ENCODE data around the gene TOPAZ1. TPM values are rescaled to one million over a fixed set of nuclear protein-coding genes. Genes with fewer than 3 reads are reported as not detected.

Gene TOPAZ1
- total and polyA plus RNA-seq, 2 of the 4 experiments (the other 2 are of a cell fraction) = not detected

- CTCF ChIA-PET = no interaction called here
- no peak overlapping the region for H3K23ac ChIP-seq (ENCODE audit: low read depth, low read length)
- H2BK5ac ChIP-seq (ENCODE audit: low read depth, low read length, poor library complexity, severe bottlenecking) = no peak overlapping the region
- in situ Hi-C loops (cut with MboI; ENCODE audit: low sequenced_read_pairs) (no loop called here), dilution Hi-C loops (cut with HindIII; ENCODE audit: low sequenced_read_pairs, unreplicated experiment) (no loop called here), intact Hi-C loops (cut with micrococcal nuclease) (no loop called here)
- TF ChIP-seq ELK1 (IDR thresholded peaks at IDR 0.05; ENCODE audit: borderline replicate concordance, low read depth, low read length) = no peak
- TF ChIP-seq RAD21 (IDR thresholded peaks at IDR 0.05; ENCODE audit: low read length) = no peak
- TF ChIP-seq MXI1 (IDR thresholded peaks at IDR 0.05; ENCODE audit: borderline replicate concordance, low read depth, low read length) = no peak
- no peak for TF ChIP-seq CHD1 (IDR thresholded peaks at IDR 0.05; ENCODE audit: low read depth, low read length)
- no CpG with 5 or more reads among the region's 1 CpG for WGBS, 2 experiments (ENCODE audit: extremely low coverage in 2 of 2, insufficient read length in 1 of 2)
- no peak overlapping the region for H3K14ac ChIP-seq (replicated peaks; ENCODE audit: low read depth, low read length)
- no peak overlapping the region for H2AFZ ChIP-seq (replicated peaks; ENCODE audit: low read length, poor library complexity)
- no peaks in the 10 kb centered on the region for H3K9me1 ChIP-seq (ENCODE audit: insufficient read depth, low read length)
- H2AK5ac ChIP-seq (ENCODE audit: low read depth, low read length) = no peak overlapping the region
- H2AK9ac ChIP-seq (replicated peaks; ENCODE audit: low read depth, low read length, poor library complexity) = no peak overlapping the region
- H3K4me2 ChIP-seq (ENCODE audit: low read depth, low read length) = no peak overlapping the region
- H3K4ac ChIP-seq (ENCODE audit: low read depth, low read length) = no peak overlapping the region
- no peak overlapping the region for H3K56ac ChIP-seq (ENCODE audit: extremely low read depth, insufficient read depth, low read length)
- POLR2A ChIA-PET (ENCODE audit: unreplicated experiment) = interaction anchor here (0.5 kb wide), 1 partner anchor 307 kb away, joined by 3 read pairs; no protein-coding TSS in a partner anchor
- no peak overlapping the region for H3K9ac ChIP-seq (ENCODE audit: low read depth, low read length)
- no peaks in the 10 kb centered on the region for H3K27me3 ChIP-seq (ENCODE audit: control insufficient read depth, insufficient read depth, low read length)
- no peak overlapping the region for H4K5ac ChIP-seq (ENCODE audit: low read depth, low read length)
- no peak overlapping the region for H3K4me3 ChIP-seq (ENCODE audit: insufficient read depth, low read depth, low read length)
- no peak for ATAC-seq (ENCODE audit: low read depth)
- no peaks in the 10 kb centered on the region for H3K36me3 ChIP-seq (ENCODE audit: control insufficient read depth, insufficient read depth, low read length)
- H3K27ac ChIP-seq (ENCODE audit: insufficient read depth, low read length) = no peak overlapping the region
- H2BK20ac ChIP-seq (ENCODE audit: low read depth, low read length) = no peak overlapping the region
- no peaks in the 10 kb centered on the region for H4K20me1 ChIP-seq (ENCODE audit: insufficient read depth, low read length)
- no peak overlapping the region for H2BK15ac ChIP-seq (ENCODE audit: low read depth, low read length)
- H4K8ac ChIP-seq (ENCODE audit: low read depth in 2 of 2, low read length in 2 of 2) = no peak overlapping the region
- no peaks in the 10 kb centered on the region for H3K4me1 ChIP-seq (ENCODE audit: control insufficient read depth, insufficient read depth, low read length)
- no peak overlapping the region for H4K91ac ChIP-seq (ENCODE audit: insufficient read depth, low read depth, low read length)
- no peak overlapping the region for H3K18ac ChIP-seq (ENCODE audit: low read depth, low read length)
- no TSS peak for BruUV-seq (replicated peaks)
- no peaks in the 10 kb centered on the region for H3K9me3 ChIP-seq (ENCODE audit: control insufficient read depth, insufficient read depth, low read length)
- H2BK120ac ChIP-seq (ENCODE audit: low read depth, low read length) = no peak overlapping the region
- no peaks in the 10 kb centered on the region for H3K79me1 ChIP-seq (ENCODE audit: low read depth in 1 of 2, low read length in 2 of 2)
- DNase-seq = no peak
Observed at GRCh38 chr3:44240061-44240460, 1.6 kb upstream of the TOPAZ1 start.

Data from IMR-90 (cell line).